CD4-positive, alpha-beta T cell treated with Interleukin-15 for 4 hours (primary cell): ENCODE data around the gene NACAD.
A peak's percentile ranks its signal among the peaks of the same experiment; 100 is the strongest.

Source experiments
- DNase-seq: peaks from one replicate; pipeline ENCODE4 v3.0.0-alpha.2; 2020; ENCODE audit warnings: low spot score

Gene NACAD

DNA sequence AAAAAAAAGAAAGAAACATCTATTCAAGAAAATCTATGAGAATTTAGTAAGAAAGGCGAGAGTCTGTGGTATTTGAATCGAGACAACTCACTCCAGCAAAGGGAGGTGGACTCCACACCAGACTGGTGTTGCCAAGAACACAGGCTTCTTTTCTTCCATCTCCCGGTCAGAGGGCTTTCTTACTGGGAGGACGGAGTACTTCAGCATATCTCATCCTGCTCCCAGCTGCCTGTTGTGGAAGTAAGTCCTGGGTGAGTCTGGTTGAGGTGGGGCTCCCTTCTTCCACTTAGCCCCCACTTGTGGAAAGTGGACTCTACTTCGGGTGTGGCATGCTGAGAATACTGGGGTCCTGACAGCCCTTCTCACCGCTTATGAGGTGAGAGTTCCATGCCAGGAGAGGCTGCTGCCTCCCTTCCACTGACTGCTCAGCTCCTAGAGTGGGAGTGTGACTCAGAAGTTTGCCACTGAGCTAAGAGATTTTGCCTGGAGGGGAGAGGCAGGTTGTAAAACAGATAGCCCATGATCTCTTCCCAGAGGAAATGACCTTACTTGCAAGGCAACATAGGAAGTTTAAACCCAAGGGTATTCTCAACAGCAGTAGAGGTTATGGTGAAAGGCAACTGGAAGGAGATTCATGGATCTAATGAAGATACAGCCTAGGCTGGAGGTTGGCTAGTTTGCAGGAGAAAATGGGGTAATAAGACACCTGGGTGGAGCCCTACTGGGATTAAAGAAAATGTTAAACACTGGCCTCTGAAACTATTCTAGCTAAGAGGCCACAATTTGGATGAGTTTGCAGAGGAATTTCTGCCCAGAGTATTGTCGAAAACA, 3.5 kb upstream of the NACAD start:
- DNase-seq = no peak

DNA sequence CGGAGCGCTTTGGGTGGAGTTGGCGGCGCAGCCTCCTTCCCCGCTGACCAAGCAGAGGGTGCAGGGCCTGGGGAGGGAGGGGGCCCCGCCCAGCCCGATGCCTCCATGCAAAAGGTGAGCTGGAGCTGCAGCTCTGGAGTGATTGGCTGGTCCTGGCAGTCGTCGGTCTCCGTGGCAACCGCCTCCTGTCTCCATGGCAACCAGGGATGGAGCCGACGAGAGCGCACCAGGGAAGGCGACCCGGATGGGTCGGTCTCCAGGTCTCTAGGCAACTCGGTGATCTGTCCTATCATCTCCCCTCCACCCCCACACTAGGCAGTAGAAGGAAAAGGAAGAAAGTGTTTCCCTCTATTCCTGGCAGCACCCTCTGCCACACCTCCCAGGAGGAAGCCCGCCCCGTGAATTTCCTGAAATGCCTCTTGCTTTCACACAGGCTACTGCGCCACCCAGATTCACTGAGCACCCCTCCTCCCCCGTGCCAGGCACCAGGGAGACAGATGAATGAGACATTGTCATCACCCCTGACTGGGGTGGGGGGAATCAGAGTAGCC, 647 bp upstream of the NACAD start:
- DNase-seq = peak; percentile 58

- no peak for DNase-seq
Observed at GRCh38 chr7:45088146-45088701, 545 bp downstream of the NACAD start.

GRCh38 chr7:45087301-45088145, 1.2 kb downstream of the NACAD start:
- no peak for DNase-seq

DNA sequence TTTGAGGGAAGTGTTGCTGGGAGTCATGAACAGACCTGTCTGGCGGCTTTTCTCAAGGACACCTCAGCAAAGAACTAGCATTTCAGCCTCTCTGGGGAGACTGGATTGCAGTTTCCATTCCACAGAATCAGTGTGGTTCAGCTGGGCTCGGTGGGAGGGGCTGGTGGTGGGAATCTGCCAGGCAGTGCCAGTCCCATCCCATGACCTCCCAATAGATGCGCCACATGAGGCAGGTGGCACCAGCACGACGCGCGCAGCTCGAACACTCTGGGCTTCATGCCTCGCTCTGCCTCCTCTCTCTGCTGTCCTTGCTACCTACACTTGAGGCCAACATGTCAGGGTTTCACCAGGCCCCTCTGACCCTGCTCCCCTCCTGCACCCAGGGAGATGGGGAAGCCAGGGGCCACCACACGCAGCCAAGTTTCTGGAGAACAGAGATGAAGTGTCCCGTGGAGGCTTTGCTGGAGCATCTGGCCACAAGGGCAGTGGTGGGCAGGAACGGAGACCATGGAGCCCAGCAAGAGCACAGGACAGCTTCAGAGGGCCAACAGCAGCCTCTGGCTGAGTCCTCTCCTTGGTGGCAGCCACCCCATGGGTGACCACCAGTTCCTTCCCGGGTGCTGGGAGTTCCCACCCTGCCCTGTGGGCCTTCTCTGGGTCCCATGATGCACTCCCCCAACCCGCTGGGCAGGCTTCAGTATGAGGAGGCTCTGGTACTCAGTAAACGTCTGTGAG, 2.3 kb downstream of the NACAD start:
- DNase-seq = no peak

GRCh38 chr7:45085619-45086200, 3.1 kb downstream of the NACAD start:
- no peak for DNase-seq

GRCh38 chr7:45084901-45085618, 3.7 kb downstream of the NACAD start:
- no peak for DNase-seq

DNA sequence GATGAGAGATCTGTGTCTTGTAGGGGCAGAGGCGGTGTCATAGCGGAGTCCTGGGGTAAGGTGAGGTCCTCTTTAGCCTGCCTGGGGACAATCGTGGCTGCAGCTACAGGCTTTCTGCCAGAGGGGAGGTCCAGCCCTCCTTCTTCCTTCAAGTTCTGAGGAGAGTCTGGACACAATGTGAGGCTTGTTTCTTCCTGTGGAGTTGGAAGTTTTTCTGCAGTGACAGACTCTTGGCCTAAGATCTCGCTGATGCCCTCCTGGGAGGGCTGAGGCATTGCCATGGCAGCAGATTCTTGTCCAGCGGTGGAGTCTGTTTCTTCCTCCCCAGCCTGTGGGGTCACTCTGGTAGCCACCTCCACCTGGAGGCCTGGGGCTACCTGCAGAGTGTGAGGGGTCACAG, 4.4 kb downstream of the NACAD start:
- no peak for DNase-seq

- DNase-seq = no peak
Observed at GRCh38 chr7:45082831-45083331, 5.9 kb downstream of the NACAD start.

- no peak for DNase-seq
Observed at GRCh38 chr7:45082031-45082830, 6.5 kb downstream of the NACAD start.

DNA sequence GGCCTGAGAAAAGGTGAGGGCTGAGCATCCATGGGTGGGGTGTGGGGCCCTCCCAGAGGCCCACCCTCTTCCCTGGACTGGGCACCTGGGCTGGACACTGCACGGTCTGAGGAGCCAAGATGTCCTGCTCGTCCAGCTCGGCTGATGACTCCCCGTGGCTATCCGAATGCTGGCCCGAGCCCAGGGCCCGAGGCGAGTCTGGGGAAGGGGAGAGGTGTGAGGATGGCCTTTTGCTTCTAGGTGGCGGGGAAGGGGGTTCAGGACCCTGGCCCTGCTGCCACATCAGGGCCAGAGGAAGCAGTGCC, 7.1 kb downstream of the NACAD start:
- DNase-seq = no peak

- no peak for DNase-seq
Observed at GRCh38 chr7:45080958-45081669, 7.7 kb downstream of the NACAD start.

DNA sequence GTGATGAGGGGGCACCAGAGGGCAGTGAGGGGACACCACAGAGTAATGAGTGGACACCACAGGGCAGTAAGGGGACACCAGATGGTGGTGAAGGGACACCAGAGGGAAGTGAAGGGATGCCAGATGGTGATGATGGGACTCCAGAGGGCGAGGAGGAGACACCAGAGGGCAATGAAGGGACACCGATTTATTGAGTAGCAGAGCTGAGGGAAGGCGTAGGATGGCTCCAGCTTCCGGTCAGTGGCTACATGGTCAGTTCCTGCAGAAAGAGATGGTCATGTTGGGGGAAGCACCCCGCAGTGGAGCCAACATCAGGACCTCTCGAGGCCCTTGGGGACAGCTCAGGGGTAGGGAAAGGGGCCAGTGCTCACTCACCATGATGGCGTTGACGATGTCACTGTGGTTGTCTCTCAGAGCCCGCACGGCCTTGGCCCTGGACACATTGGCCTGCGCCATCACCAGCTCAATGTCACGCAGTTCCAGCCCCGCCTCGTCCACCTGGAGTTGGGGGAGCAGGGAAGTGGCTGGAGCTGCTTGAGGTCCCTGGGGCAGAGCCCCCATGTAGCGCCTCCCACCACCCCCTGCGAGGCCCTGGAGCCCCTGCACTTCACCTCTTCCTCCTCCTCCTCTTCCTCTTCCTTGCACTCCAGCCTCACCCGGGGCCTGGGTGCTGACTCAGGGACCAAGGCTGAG, 8.4 kb downstream of the NACAD start:
- DNase-seq = no peak

GRCh38 chr7:45078125-45078681, 10.6 kb downstream of the NACAD start:
- no peak for DNase-seq

DNA sequence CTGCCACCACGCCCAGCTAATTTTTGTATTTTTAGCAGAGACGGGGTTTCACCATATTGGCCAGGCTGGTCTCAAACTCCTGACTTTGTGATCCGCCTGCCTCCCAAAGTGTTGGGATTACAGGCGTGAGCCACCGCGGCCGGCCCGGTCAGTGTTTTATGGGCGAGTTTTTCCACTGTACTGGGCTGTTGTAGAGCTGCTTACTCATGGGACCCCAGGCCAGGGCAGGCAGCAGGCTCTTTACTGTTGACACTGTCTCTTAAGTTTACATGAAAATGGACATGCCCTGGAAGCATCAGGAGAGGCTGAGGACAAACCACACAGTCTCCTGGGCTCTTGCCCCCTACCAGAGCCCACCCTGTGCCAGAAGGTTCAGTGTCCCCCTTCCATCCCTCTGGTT, 11.2 kb downstream of the NACAD start:
- no peak for DNase-seq

- no peak for DNase-seq
Observed at GRCh38 chr7:45076946-45077345, 11.8 kb downstream of the NACAD start.

DNA sequence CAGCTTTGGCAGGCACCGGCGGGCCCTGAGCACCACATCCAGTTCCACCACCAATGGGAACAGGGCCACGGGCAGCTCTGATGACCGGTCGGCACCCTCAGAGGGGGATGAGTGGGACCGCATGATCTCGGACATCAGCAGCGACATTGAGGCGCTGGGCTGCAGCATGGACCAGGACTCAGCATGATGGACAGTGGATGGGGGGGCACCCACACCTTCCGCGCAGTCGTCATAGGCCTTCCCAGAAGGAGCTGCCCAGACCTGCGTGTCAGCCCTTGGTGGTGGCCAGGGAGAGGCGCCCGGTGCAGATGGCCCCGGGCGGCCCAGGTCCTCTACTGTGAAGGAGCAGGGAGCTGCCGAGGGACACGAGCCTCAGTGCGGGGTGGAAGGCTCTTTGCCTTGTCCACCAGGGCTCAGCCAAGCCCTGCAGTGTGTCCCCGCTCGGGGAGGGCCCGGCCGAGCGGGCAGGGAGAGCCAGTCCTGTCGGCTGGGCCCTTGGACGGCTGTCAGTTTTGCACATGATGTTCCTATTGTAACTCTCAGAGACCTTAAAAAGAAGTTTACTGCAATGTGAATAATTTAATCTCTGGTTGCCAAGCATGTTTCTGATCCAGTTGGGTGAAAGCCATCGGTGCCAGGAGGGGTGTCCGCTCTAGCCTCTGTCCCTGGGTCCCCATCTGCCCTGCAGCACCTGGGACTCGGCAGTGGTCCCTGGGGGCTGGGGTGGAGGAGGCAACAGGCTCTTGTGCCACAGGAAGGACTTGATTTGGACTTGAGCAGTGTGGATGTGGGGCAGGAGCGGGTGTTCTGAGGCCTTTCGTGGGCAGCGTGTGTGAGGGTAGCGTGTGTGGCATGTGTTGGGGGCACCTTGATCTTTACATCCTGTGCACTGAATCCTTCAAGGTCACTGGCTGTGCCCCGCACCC, 12.6 kb downstream of the NACAD start:
- no peak for DNase-seq

DNA sequence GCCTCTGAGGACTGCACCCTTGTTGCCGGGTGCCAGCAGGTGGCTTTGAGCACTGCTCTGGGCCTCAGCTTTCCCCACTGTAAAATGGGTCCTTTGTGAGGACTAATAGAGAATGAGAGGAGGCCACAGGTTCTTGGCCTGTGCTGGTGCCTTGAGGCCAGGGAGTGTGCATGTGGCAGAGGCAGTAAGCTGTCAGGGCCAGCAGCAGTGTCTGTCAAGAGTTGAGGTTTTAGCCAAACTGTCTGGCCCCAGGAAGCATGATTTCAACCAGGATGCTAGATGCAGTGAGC, 13.5 kb downstream of the NACAD start:
- DNase-seq = no peak
